GM18519 (cell line): Measurements from ENCODE around the gene PSD.

ENCODE experiments used
- ATAC-seq: cut with Tn5 transposase; IDR thresholded peaks from one replicate; pipeline ENCODE4 v1.9.1; 2021; ENCODE audit warnings: mild to moderate bottlenecking, moderate library complexity; ENCODE audit not compliant: unreplicated experiment, low FRiP score

Gene PSD

GRCh38 chr10:102421757-102422512 lies 3.4 kb upstream of the PSD start:
- ATAC-seq: no peak

- ATAC-seq: no peak
Observed at GRCh38 chr10:102421507-102421756, 2.8 kb upstream of the PSD start.

- ATAC-seq: no peak
Observed at GRCh38 chr10:102420714-102421506, 2.3 kb upstream of the PSD start, which contains the start of gene FBXL15. TSS of gene FBXL15 (plus strand) at chr10:102420836. CDS start at chr10:102421130, 294 bp downstream.

GRCh38 chr10:102420181-102420713 lies 1.7 kb upstream of the PSD start:
- no peak for ATAC-seq

- no peak for ATAC-seq
Observed at GRCh38 chr10:102419269-102420180, 940 bp upstream of the PSD start.

GRCh38 chr10:102416695-102417094 lies 1.9 kb downstream of the PSD start:
- ATAC-seq: no peak

GRCh38 chr10:102416283-102416682 lies 2.3 kb downstream of the PSD start:
- no peak for ATAC-seq

GRCh38 chr10:102414749-102415148 lies 3.8 kb downstream of the PSD start:
- no peak for ATAC-seq

GRCh38 chr10:102413806-102414561 lies 4.6 kb downstream of the PSD start:
- ATAC-seq: no peak

- no peak for ATAC-seq
Observed at GRCh38 chr10:102413053-102413705, 5.4 kb downstream of the PSD start.

GRCh38 chr10:102412293-102412692 lies 6.3 kb downstream of the PSD start:
- no peak for ATAC-seq

- no peak for ATAC-seq
Observed at GRCh38 chr10:102411341-102412255, 7.0 kb downstream of the PSD start.

- ATAC-seq: no peak
Observed at GRCh38 chr10:102410429-102411073, 8.0 kb downstream of the PSD start.

GRCh38 chr10:102409604-102410428 lies 8.8 kb downstream of the PSD start:
- ATAC-seq: no peak

- ATAC-seq: no peak
Observed at GRCh38 chr10:102408728-102409603, 9.6 kb downstream of the PSD start.

- no peak for ATAC-seq
Observed at GRCh38 chr10:102408131-102408727, 10.4 kb downstream of the PSD start.
